DND-41 (cell line): ENCODE measurements around the gene FBXL12.

Experiments used
- ATAC-seq: fragments of 200-7000 bp; cut with Tn5 transposase; 3 replicates; pipeline ENCODE4 v1.9.1; 2021; ENCODE audit warnings: low read depth; ENCODE audit not compliant: insufficient read depth
- DNase-seq: peaks from one replicate; pipeline ENCODE4 v3.0.0-alpha.2; 2020
- H2AFZ ChIP-seq: 2 replicates; pipeline ENCODE4 v1.6.0; 2012; ENCODE audit warnings: low read depth, low read length
- H3K27ac ChIP-seq: 2 replicates; pipeline ENCODE4 v1.5.1; 2012; ENCODE audit warnings: low read length, inconsistent platforms
- H3K27me3 ChIP-seq: fragments of 200-600 bp; sonication (generic); 2 replicates; pipeline ENCODE4 v1.6.0; 2012; ENCODE audit warnings: low read length, mild to moderate bottlenecking, inconsistent platforms; ENCODE audit not compliant: insufficient read depth, poor library complexity
- H3K36me3 ChIP-seq: 2 replicates; pipeline ENCODE4 v1.5.1; 2012; ENCODE audit warnings: low read length, inconsistent platforms; ENCODE audit not compliant: insufficient read depth
- H3K4me1 ChIP-seq: 2 replicates; pipeline ENCODE4 v1.5.1; 2012; ENCODE audit warnings: mild to moderate bottlenecking, low read length; ENCODE audit not compliant: insufficient read depth
- H3K4me2 ChIP-seq: 2 replicates; pipeline ENCODE4 v1.6.0; 2012; ENCODE audit warnings: mild to moderate bottlenecking, moderate library complexity, low read length, inconsistent platforms; ENCODE audit not compliant: insufficient read depth
- H3K4me3 ChIP-seq, 2 experiments: fragments of 200-600 bp in 1 of 2; shearing (Covaris generic) in 1 of 2; 2 replicates each; pipeline ENCODE4 v1.5.1; 2012 to 2016; ENCODE audit warnings: inconsistent platforms in 2 of 2, low read length in 2 of 2, mild to moderate bottlenecking in 2 of 2, low read depth in 1 of 2, moderate library complexity in 1 of 2
- H3K79me2 ChIP-seq: 2 replicates; pipeline ENCODE4 v1.6.0; 2012; ENCODE audit warnings: low read length, inconsistent platforms; ENCODE audit not compliant: insufficient read depth
- H3K9ac ChIP-seq: 2 replicates; pipeline ENCODE4 v1.6.0; 2012; ENCODE audit warnings: low read depth, mild to moderate bottlenecking, inconsistent platforms, low read length, moderate library complexity
- H3K9me3 ChIP-seq: 2 replicates; pipeline ENCODE4 v1.5.1; 2012; ENCODE audit warnings: low read length, moderate library complexity, mild to moderate bottlenecking, inconsistent platforms; ENCODE audit not compliant: insufficient read depth, severe bottlenecking
- H4K20me1 ChIP-seq: 2 replicates; pipeline ENCODE4 v1.6.0; 2012; ENCODE audit warnings: low read length; ENCODE audit not compliant: insufficient read depth
- EZH2 ChIP-seq: IDR thresholded peaks from 3 replicates; pipeline ENCODE4 v1.6.1; 2012; ENCODE audit warnings: borderline replicate concordance, low read depth, mild to moderate bottlenecking, moderate library complexity, low read length, inconsistent platforms; ENCODE audit not compliant: severe bottlenecking
- TF ChIP-seq, protein P1 (sequence below): IDR thresholded peaks from 2 replicates; pipeline ENCODE4 v1.5.1; 2012; ENCODE audit warnings: borderline replicate concordance, low read length, moderate library complexity, mild to moderate bottlenecking; ENCODE audit not compliant: poor library complexity, severe bottlenecking; ENCODE audit errors: extremely low read depth

Gene FBXL12

GRCh38 chr19:9799162-9799561, 19.7 kb downstream of the FBXL12 start:
- TF ChIP-seq EZH2: no peak
- TF ChIP-seq, protein P1, sequence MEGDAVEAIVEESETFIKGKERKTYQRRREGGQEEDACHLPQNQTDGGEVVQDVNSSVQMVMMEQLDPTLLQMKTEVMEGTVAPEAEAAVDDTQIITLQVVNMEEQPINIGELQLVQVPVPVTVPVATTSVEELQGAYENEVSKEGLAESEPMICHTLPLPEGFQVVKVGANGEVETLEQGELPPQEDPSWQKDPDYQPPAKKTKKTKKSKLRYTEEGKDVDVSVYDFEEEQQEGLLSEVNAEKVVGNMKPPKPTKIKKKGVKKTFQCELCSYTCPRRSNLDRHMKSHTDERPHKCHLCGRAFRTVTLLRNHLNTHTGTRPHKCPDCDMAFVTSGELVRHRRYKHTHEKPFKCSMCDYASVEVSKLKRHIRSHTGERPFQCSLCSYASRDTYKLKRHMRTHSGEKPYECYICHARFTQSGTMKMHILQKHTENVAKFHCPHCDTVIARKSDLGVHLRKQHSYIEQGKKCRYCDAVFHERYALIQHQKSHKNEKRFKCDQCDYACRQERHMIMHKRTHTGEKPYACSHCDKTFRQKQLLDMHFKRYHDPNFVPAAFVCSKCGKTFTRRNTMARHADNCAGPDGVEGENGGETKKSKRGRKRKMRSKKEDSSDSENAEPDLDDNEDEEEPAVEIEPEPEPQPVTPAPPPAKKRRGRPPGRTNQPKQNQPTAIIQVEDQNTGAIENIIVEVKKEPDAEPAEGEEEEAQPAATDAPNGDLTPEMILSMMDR: no peak
- no peaks in the 10 kb centered on the region for H3K27me3 ChIP-seq

DNA sequence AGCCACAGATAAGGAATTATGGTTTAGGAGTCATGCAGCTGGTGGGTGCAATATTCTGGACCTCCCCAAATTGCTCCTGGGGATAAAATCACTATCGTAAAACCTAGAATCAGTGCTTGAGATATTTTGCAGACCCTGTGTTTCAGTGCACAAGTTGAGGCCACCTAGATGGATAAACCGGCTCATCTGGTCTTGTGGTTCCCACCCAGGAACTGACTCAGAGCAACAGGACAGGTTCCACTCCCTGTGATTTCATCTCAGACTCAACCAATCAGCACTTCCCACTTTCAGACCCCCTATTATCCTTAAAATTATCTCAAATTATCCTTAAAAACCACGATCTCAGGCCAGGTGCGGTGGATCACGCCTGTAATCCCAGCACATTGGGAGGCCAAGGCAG, 21.0 kb downstream of the FBXL12 start:
- no peaks in the 10 kb centered on the region for H3K9me3 ChIP-seq
- H2AFZ ChIP-seq: no peak overlapping the region
- H3K27me3 ChIP-seq: no peaks in the 10 kb centered on the region
- no peaks in the 10 kb centered on the region for H4K20me1 ChIP-seq
- H3K4me2 ChIP-seq: no peak overlapping the region
- no peak overlapping the region for H3K9ac ChIP-seq
- no peak for DNase-seq
- ATAC-seq: no peak
- H3K36me3 ChIP-seq: no peaks in the 10 kb centered on the region
- peaks cover 19% of the 10 kb centered on the region for H3K4me1 ChIP-seq
- no peak overlapping the region for H3K27ac ChIP-seq
- no peak overlapping the region for H3K4me3 ChIP-seq
- TF ChIP-seq, protein P1: no peak
- no peak for TF ChIP-seq EZH2
- no peaks in the 10 kb centered on the region for H3K79me2 ChIP-seq

More at GRCh38 chr19:9799162-9799561, 19.7 kb downstream of the FBXL12 start:
- H4K20me1 ChIP-seq: no peaks in the 10 kb centered on the region
- ATAC-seq (no peak), DNase-seq (no peak)
- no peak overlapping the region for H3K4me2 ChIP-seq
- no peaks in the 10 kb centered on the region for H3K9me3 ChIP-seq
- no peak overlapping the region for H3K27ac ChIP-seq
- no peaks in the 10 kb centered on the region for H3K79me2 ChIP-seq
- peaks cover 11% of the 10 kb centered on the region for H3K4me1 ChIP-seq
- no peak overlapping the region for H3K9ac ChIP-seq
- no peaks in the 10 kb centered on the region for H3K36me3 ChIP-seq
- no peak overlapping the region for H2AFZ ChIP-seq
- no peak overlapping the region for H3K4me3 ChIP-seq

GRCh38 chr19:9796113-9796773, 22.6 kb downstream of the FBXL12 start:
- H3K27ac ChIP-seq: peak overlapping the region; percentile 55
- H4K20me1 ChIP-seq: no peaks in the 10 kb centered on the region
- H3K27me3 ChIP-seq: no peaks in the 10 kb centered on the region
- peak; percentile 91 for DNase-seq
- no peaks in the 10 kb centered on the region for H3K36me3 ChIP-seq
- H3K4me1 ChIP-seq: peaks cover 28% of the 10 kb centered on the region
- H3K9me3 ChIP-seq: no peaks in the 10 kb centered on the region
- TF ChIP-seq, protein P1: peak; percentile 96
- TF ChIP-seq EZH2: no peak
- H3K79me2 ChIP-seq: no peaks in the 10 kb centered on the region
- H3K9ac ChIP-seq: no peak overlapping the region
- peak; percentile 58 for ATAC-seq
- H2AFZ ChIP-seq: peak overlapping the region; percentile 80
- H3K4me2 ChIP-seq: peak overlapping the region; percentile 23
- H3K4me3 ChIP-seq: no peak overlapping the region
